Neural cell (in vitro differentiated cells): Measurements from ENCODE around the gene PRRT2. TPM values are rescaled to one million over a fixed set of nuclear protein-coding genes. Genes with fewer than 3 reads are reported as not detected.
A peak's percentile ranks its signal among the peaks of the same experiment; 100 is the strongest.

ENCODE experiments used
- H2AFZ ChIP-seq: fragments of 200-600, 300-800 bp; sonication (generic), shearing (Covaris generic); 2 replicates; pipeline ENCODE4 v1.6.0; 2014; ENCODE audit warnings: low read depth, mild to moderate bottlenecking, antibody characterized with exemption, low read length, moderate library complexity
- H3F3A ChIP-seq: fragments of 200-600 bp; shearing (Covaris generic); 2 replicates; pipeline ENCODE4 v1.6.1; 2016; ENCODE audit warnings: mild to moderate bottlenecking, moderate library complexity, mixed read lengths, antibody characterized with exemption, low read length; ENCODE audit not compliant: insufficient read depth, poor library complexity, severe bottlenecking
- H3K27ac ChIP-seq: fragments of 200-600, 300-800 bp; sonication (generic), shearing (Covaris generic); 2 replicates; pipeline ENCODE4 v1.5.1; 2014; ENCODE audit warnings: mild to moderate bottlenecking, low read length, moderate library complexity
- H3K27me3 ChIP-seq: fragments of 300-800, 200-600 bp; sonication (generic), shearing (Covaris generic); 2 replicates; pipeline ENCODE4 v1.6.0; 2014; ENCODE audit warnings: mild to moderate bottlenecking, low read depth, low read length, moderate library complexity; ENCODE audit not compliant: insufficient read depth
- H3K36me3 ChIP-seq: fragments of 300-800, 200-600 bp; sonication (generic), shearing (Covaris generic); 2 replicates; pipeline ENCODE4 v1.5.1; 2014; ENCODE audit warnings: mild to moderate bottlenecking, antibody characterized with exemption, low read length, moderate library complexity; ENCODE audit not compliant: insufficient read depth
- H3K4me2 ChIP-seq: fragments of 300-800, 200-600 bp; sonication (generic), shearing (Covaris generic); 2 replicates; pipeline ENCODE4 v1.6.0; 2014; ENCODE audit warnings: mild to moderate bottlenecking, low read length
- H3K4me3 ChIP-seq: fragments of 300-800, 200-600 bp; sonication (generic), shearing (Covaris generic); 2 replicates; pipeline ENCODE4 v1.5.1; 2014; ENCODE audit warnings: mild to moderate bottlenecking, low read length, moderate library complexity
- H3K79me2 ChIP-seq: fragments of 200-600 bp; shearing (Covaris generic); replicated peaks from 2 replicates; pipeline ENCODE4 v1.6.0; 2014; ENCODE audit warnings: mild to moderate bottlenecking, low read length, moderate library complexity; ENCODE audit not compliant: insufficient read depth
- H3K9ac ChIP-seq: fragments of 300-800, 200-600 bp; sonication (generic), shearing (Covaris generic); 2 replicates; pipeline ENCODE4 v1.6.1; 2016; ENCODE audit warnings: mild to moderate bottlenecking, low read length, mixed read lengths
- H3K9me2 ChIP-seq: fragments of 200-600 bp; shearing (Covaris generic); 2 replicates; pipeline ENCODE4 v1.6.1; 2016; ENCODE audit warnings: mild to moderate bottlenecking, low read length, mixed read lengths; ENCODE audit not compliant: insufficient read depth
- H3K9me3 ChIP-seq: fragments of 200-600, 300-800 bp; sonication (generic), shearing (Covaris generic); 2 replicates; pipeline ENCODE4 v1.6.1; 2016; ENCODE audit warnings: mild to moderate bottlenecking, mixed run types, low read length, moderate library complexity, mixed read lengths
- H4K20me1 ChIP-seq: fragments of 200-600 bp; shearing (Covaris generic); 2 replicates; pipeline ENCODE4 v1.6.1; 2016; ENCODE audit warnings: mild to moderate bottlenecking, mixed run types; ENCODE audit not compliant: insufficient read depth
- EP300 ChIP-seq: fragments of 450-650 bp; conservative IDR thresholded peaks from 2 replicates; pipeline ENCODE4 v1.6.1; 2014; ENCODE audit warnings: antibody characterized with exemption, mild to moderate bottlenecking, moderate library complexity; ENCODE audit not compliant: poor library complexity, severe bottlenecking
- MXI1 ChIP-seq: fragments of 450-650 bp; conservative IDR thresholded peaks from 2 replicates; pipeline ENCODE4 v1.6.1; 2014; ENCODE audit warnings: antibody characterized with exemption, mild to moderate bottlenecking; ENCODE audit not compliant: poor library complexity, severe bottlenecking
- POLR2AphosphoS5 ChIP-seq: IDR thresholded peaks from 2 replicates; pipeline ENCODE4 v1.6.1; 2012
- RAD21 ChIP-seq: fragments of 450-650 bp; conservative IDR thresholded peaks from 2 replicates; pipeline ENCODE4 v1.6.1; 2014; ENCODE audit warnings: antibody characterized with exemption, mild to moderate bottlenecking, moderate library complexity
- SMC3 ChIP-seq: fragments of 450-650 bp; conservative IDR thresholded peaks from 2 replicates; pipeline ENCODE4 v1.6.1; 2014; ENCODE audit warnings: antibody characterized with exemption, mild to moderate bottlenecking, moderate library complexity; ENCODE audit not compliant: poor library complexity
- TAF1 ChIP-seq: IDR thresholded peaks from 2 replicates; pipeline ENCODE4 v1.6.1; 2012; ENCODE audit warnings: low read depth
- polyA plus RNA-seq: library from polyadenylated mRNA; depleted of rRNA; stranded (reverse); fragments of >200 nt; gene quantifications from 2 replicates; pipeline ENCODE4 v1.2.3, GENCODE V29; 2014
- TF ChIP-seq, protein P1 (sequence below): IDR thresholded peaks from 2 replicates; pipeline ENCODE4 v1.6.1; 2012; ENCODE audit warnings: borderline replicate concordance
- TF ChIP-seq, protein P2 (sequence below): fragments of 450-650 bp; IDR thresholded peaks from 2 replicates; pipeline ENCODE4 v1.5.1; 2014; ENCODE audit warnings: antibody characterized with exemption, mild to moderate bottlenecking, moderate library complexity; ENCODE audit not compliant: poor library complexity, severe bottlenecking

Gene PRRT2
- polyA plus RNA-seq, 1 donor from 2014 or later: 84.2 TPM

DNA sequence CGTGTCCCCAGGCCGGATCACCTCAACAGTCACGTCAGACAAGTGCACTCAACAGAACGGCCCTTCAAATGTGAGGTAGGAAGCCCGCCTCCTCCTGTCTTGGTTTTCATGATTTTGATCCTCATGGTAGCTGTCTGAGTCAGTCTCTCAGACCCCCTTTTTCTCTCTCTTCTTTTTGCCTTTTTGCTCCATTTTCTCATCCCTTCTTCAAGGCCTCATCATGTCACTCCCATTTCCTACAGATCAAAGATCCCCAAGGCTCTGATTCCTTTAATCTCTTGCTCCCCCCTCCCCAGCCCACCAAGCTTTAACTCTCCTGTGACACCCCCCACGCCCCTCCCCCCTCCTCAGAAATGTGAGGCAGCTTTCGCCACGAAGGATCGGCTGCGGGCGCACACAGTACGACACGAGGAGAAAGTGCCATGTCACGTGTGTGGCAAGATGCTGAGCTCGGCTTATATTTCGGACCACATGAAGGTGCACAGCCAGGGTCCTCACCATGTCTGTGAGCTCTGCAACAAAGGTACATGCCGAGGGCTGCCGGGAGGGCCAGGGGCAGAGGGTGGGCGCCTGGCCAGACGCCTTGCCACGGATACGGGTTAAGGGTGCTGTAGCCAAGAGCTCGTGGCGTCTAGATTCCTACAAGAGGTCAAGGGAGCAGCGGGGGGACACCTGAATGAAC lies 3.6 kb upstream of the PRRT2 start:
- H2AFZ ChIP-seq: no peak overlapping the region
- H3K27me3 ChIP-seq: no peaks in the 10 kb centered on the region
- H3K9me3 ChIP-seq: no peaks in the 10 kb centered on the region
- peaks cover 33% of the 10 kb centered on the region for H3K79me2 ChIP-seq
- H3K9ac ChIP-seq: peak overlapping the region; percentile 99
- H3K4me2 ChIP-seq: peak overlapping the region; percentile 69
- no peaks in the 10 kb centered on the region for H3K36me3 ChIP-seq
- H3F3A ChIP-seq: peaks cover 7% of the 10 kb centered on the region
- H3K9me2 ChIP-seq: no peaks in the 10 kb centered on the region
- peak overlapping the region; percentile 88 for H3K27ac ChIP-seq
- TF ChIP-seq MXI1: no peak
- TF ChIP-seq, protein P1, sequence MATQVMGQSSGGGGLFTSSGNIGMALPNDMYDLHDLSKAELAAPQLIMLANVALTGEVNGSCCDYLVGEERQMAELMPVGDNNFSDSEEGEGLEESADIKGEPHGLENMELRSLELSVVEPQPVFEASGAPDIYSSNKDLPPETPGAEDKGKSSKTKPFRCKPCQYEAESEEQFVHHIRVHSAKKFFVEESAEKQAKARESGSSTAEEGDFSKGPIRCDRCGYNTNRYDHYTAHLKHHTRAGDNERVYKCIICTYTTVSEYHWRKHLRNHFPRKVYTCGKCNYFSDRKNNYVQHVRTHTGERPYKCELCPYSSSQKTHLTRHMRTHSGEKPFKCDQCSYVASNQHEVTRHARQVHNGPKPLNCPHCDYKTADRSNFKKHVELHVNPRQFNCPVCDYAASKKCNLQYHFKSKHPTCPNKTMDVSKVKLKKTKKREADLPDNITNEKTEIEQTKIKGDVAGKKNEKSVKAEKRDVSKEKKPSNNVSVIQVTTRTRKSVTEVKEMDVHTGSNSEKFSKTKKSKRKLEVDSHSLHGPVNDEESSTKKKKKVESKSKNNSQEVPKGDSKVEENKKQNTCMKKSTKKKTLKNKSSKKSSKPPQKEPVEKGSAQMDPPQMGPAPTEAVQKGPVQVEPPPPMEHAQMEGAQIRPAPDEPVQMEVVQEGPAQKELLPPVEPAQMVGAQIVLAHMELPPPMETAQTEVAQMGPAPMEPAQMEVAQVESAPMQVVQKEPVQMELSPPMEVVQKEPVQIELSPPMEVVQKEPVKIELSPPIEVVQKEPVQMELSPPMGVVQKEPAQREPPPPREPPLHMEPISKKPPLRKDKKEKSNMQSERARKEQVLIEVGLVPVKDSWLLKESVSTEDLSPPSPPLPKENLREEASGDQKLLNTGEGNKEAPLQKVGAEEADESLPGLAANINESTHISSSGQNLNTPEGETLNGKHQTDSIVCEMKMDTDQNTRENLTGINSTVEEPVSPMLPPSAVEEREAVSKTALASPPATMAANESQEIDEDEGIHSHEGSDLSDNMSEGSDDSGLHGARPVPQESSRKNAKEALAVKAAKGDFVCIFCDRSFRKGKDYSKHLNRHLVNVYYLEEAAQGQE: no peak
- TF ChIP-seq TAF1: no peak
- TF ChIP-seq, protein P2, sequence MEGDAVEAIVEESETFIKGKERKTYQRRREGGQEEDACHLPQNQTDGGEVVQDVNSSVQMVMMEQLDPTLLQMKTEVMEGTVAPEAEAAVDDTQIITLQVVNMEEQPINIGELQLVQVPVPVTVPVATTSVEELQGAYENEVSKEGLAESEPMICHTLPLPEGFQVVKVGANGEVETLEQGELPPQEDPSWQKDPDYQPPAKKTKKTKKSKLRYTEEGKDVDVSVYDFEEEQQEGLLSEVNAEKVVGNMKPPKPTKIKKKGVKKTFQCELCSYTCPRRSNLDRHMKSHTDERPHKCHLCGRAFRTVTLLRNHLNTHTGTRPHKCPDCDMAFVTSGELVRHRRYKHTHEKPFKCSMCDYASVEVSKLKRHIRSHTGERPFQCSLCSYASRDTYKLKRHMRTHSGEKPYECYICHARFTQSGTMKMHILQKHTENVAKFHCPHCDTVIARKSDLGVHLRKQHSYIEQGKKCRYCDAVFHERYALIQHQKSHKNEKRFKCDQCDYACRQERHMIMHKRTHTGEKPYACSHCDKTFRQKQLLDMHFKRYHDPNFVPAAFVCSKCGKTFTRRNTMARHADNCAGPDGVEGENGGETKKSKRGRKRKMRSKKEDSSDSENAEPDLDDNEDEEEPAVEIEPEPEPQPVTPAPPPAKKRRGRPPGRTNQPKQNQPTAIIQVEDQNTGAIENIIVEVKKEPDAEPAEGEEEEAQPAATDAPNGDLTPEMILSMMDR: no peak
- no peak for TF ChIP-seq EP300
- no peak for TF ChIP-seq POLR2AphosphoS5
- TF ChIP-seq RAD21: no peak
- H3K4me3 ChIP-seq: peak overlapping the region; percentile 100
- peaks cover 3% of the 10 kb centered on the region for H4K20me1 ChIP-seq

DNA sequence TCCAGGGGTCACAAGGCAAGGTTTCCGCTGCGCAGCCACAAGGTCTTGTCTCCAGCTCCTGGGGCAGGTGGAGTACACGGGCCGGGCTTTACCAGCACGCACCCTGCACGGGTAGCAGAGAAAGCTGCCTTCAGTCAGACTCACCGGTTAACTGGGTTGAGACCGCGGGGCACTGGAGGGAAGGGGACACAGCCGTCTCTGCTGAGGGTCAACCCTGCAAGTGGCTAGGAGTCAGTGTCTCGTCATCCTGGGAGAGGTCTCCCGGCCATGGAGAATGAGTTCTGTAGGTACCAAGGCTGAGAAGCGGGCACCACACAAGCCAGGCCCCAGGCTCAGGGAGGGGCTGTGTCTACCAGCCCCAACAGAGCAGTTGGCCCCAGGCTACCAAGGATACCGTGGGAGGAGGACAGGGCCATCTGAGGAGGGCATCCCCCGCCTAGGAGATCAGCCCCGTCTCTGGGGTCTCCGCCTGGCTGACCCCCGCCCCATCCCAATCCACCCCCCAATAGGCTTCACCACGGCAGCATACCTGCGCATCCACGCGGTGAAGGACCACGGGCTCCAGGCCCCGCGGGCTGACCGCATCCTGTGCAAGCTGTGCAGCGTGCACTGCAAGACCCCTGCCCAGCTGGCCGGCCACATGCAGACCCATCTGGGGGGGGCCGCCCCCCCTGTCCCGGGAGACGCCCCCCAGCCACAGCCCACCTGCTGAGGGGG lies 2.8 kb upstream of the PRRT2 start:
- peak overlapping the region; percentile 99 for H3K9ac ChIP-seq
- H3K4me2 ChIP-seq: peak overlapping the region; percentile 69
- peaks cover 41% of the 10 kb centered on the region for H3K79me2 ChIP-seq
- peaks cover 7% of the 10 kb centered on the region for H3F3A ChIP-seq
- peaks cover 3% of the 10 kb centered on the region for H4K20me1 ChIP-seq
- peak overlapping the region; percentile 100 for H3K4me3 ChIP-seq
- H3K27me3 ChIP-seq: no peaks in the 10 kb centered on the region
- no peaks in the 10 kb centered on the region for H3K36me3 ChIP-seq
- no peak for TF ChIP-seq SMC3
- no peak for TF ChIP-seq POLR2AphosphoS5
- TF ChIP-seq MXI1: no peak
- no peak for TF ChIP-seq RAD21
- H2AFZ ChIP-seq: no peak overlapping the region
- H3K27ac ChIP-seq: peak overlapping the region; percentile 98
- H3K9me2 ChIP-seq: no peaks in the 10 kb centered on the region
- no peaks in the 10 kb centered on the region for H3K9me3 ChIP-seq
